ENCODE results near the gene ARF3. TPM values are rescaled to one million over a fixed set of nuclear protein-coding genes. Genes with fewer than 3 reads are reported as not detected.

The ARF3 gene
- total and polyA plus RNA-seq, 9 of the 15 experiments (the other 6 are each of a cell fraction or from before 2014, with no cell fraction given): 5.9 to 170 (median 64.4) TPM

DNA sequence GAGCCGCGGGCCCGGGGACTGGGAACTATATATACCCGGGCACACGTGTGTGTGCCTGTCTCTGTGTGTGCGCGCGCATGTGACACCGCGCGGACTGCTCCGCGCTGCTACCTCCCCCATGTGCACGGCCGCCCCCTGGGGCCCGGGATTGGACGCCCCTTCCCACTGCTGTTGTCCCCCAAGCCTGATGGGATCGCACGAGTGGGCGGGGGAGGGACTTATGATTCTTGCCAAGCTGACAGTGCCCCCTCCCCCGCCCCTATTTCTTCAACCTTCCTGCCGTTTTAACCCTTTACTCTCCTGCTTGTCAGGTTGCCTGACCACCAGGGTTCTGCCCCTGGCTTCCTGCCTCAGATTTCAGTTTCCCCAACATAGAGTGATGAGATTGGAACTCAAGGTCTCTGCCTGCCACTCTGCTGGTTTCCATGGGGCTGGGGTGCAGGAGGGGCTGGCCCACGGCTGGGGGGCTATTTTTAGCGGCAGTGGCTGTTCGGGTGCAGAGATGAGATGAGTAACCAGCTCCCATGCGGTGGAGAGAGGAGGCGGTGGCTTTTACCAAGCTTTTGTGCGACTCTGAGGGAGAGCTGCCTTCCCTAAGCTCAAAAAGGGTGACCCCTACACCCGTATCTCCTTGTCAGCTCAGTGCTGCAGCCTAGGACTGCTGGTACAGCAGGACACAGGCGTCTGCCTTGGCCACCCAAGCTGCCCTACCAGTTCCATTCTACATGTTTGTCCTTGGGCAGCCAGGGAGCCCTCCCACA, 42.3 kb upstream of the ARF3 start, which contains the start of gene DDN (continued):
- TF ChIP-seq, protein P1, sequence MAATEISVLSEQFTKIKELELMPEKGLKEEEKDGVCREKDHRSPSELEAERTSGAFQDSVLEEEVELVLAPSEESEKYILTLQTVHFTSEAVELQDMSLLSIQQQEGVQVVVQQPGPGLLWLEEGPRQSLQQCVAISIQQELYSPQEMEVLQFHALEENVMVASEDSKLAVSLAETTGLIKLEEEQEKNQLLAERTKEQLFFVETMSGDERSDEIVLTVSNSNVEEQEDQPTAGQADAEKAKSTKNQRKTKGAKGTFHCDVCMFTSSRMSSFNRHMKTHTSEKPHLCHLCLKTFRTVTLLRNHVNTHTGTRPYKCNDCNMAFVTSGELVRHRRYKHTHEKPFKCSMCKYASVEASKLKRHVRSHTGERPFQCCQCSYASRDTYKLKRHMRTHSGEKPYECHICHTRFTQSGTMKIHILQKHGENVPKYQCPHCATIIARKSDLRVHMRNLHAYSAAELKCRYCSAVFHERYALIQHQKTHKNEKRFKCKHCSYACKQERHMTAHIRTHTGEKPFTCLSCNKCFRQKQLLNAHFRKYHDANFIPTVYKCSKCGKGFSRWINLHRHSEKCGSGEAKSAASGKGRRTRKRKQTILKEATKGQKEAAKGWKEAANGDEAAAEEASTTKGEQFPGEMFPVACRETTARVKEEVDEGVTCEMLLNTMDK (IDR thresholded peaks at IDR 0.05; ENCODE audit: borderline replicate concordance, insufficient read depth, low read depth, low read length, poor library complexity, severe bottlenecking): peak; percentile 23
- TF ChIP-seq SAFB2 (IDR thresholded peaks at IDR 0.05; ENCODE audit: borderline replicate concordance, low read depth, low read length, severe bottlenecking) (no peak), ZNF589 (CRISPR knock-in tag; IDR thresholded peaks at IDR 0.05; ENCODE audit: low read depth) (no peak), ZBTB1 (CRISPR knock-in tag; IDR thresholded peaks at IDR 0.05; ENCODE audit: borderline replicate concordance, low read depth) (no peak), KLF13 (tag; IDR thresholded peaks at IDR 0.05; ENCODE audit: borderline replicate concordance, low read depth) (peak; percentile 20; the same call in 1 of the 2 replicates), ZNF445 (CRISPR knock-in tag; IDR thresholded peaks at IDR 0.05; ENCODE audit: low read depth) (no peak), BMI1 (IDR thresholded peaks at IDR 0.05; ENCODE audit: low read length) (no peak), MTF1 (CRISPR knock-in tag; IDR thresholded peaks at IDR 0.05; ENCODE audit: borderline replicate concordance) (no peak), SRSF1 (IDR thresholded peaks at IDR 0.05; ENCODE audit: low read depth, low read length) (no peak), LARP7 (IDR thresholded peaks at IDR 0.05) (no peak), ZNF79 (CRISPR knock-in tag; IDR thresholded peaks at IDR 0.05; ENCODE audit: low read depth) (no peak), YY1 (IDR thresholded peaks at IDR 0.05; ENCODE audit: borderline replicate concordance in 1 of 3, control insufficient read depth in 1 of 3, extremely low read depth in 1 of 3, insufficient read depth in 3 of 3, insufficient read length in 1 of 3, insufficient replicate concordance in 2 of 3, low read depth in 1 of 3, low read length in 2 of 3) (no peak), GATAD2A (IDR thresholded peaks at IDR 0.05) (peak; percentile 77; the same call in 1 of the 2 replicates), FOXA3 (CRISPR knock-in tag; conservative IDR thresholded peaks at IDR 0.05 in 1 of 2, IDR thresholded peaks at IDR 0.05 in 1 of 2) (no peak)
- TF ChIP-seq, protein P2, sequence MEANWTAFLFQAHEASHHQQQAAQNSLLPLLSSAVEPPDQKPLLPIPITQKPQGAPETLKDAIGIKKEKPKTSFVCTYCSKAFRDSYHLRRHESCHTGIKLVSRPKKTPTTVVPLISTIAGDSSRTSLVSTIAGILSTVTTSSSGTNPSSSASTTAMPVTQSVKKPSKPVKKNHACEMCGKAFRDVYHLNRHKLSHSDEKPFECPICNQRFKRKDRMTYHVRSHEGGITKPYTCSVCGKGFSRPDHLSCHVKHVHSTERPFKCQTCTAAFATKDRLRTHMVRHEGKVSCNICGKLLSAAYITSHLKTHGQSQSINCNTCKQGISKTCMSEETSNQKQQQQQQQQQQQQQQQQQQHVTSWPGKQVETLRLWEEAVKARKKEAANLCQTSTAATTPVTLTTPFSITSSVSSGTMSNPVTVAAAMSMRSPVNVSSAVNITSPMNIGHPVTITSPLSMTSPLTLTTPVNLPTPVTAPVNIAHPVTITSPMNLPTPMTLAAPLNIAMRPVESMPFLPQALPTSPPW (CRISPR knock-in tag; IDR thresholded peaks at IDR 0.05): peak; percentile 12; the same call in 1 of the 2 replicates
- TF ChIP-seq, protein P3, sequence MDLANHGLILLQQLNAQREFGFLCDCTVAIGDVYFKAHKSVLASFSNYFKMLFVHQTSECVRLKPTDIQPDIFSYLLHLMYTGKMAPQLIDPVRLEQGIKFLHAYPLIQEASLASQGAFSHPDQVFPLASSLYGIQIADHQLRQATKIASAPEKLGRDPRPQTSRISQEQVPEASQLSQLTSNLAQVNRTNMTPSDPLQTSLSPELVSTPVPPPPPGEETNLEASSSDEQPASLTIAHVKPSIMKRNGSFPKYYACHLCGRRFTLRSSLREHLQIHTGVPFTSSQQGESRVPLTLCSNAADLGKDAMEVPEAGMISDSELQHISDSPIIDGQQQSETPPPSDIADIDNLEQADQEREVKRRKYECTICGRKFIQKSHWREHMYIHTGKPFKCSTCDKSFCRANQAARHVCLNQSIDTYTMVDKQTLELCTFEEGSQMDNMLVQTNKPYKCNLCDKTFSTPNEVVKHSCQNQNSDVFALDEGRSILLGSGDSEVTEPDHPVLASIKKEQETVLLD (IDR thresholded peaks at IDR 0.05): peak; percentile 60; the same call in 1 of the 2 replicates
- TF ChIP-seq, protein P4, sequence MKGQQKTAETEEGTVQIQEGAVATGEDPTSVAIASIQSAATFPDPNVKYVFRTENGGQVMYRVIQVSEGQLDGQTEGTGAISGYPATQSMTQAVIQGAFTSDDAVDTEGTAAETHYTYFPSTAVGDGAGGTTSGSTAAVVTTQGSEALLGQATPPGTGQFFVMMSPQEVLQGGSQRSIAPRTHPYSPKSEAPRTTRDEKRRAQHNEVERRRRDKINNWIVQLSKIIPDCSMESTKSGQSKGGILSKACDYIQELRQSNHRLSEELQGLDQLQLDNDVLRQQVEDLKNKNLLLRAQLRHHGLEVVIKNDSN (CRISPR knock-in tag; IDR thresholded peaks at IDR 0.05): 0 out of 2 replicates have a peak, but pooled peaks have one; percentile 20
- TF ChIP-seq, protein P5, sequence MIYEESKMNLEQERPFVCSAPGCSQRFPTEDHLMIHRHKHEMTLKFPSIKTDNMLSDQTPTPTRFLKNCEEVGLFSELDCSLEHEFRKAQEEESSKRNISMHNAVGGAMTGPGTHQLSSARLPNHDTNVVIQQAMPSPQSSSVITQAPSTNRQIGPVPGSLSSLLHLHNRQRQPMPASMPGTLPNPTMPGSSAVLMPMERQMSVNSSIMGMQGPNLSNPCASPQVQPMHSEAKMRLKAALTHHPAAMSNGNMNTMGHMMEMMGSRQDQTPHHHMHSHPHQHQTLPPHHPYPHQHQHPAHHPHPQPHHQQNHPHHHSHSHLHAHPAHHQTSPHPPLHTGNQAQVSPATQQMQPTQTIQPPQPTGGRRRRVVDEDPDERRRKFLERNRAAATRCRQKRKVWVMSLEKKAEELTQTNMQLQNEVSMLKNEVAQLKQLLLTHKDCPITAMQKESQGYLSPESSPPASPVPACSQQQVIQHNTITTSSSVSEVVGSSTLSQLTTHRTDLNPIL (CRISPR knock-in tag; IDR thresholded peaks at IDR 0.05): no peak

All from K562 (cell line).